HG02623 (cell line): Measurements from ENCODE around the gene FASTK.

Experiments used
- ATAC-seq: cut with Tn5 transposase; IDR thresholded peaks from one replicate; pipeline ENCODE4 v1.9.1; 2021; ENCODE audit warnings: moderate library complexity; ENCODE audit not compliant: unreplicated experiment

Gene FASTK

GRCh38 chr7:151083071-151083823 is 2.6 kb upstream of the FASTK start, which contains the start of gene TMUB1:
TMUB1 (minus strand) TSS chr7:151083493; CDS start chr7:151082563, 930 bp downstream.
- peak; percentile 43 for ATAC-seq

GRCh38 chr7:151082141-151083070 is 1.8 kb upstream of the FASTK start:
- no peak for ATAC-seq

- ATAC-seq: no peak
These were observed 827 bp upstream of the FASTK start for GRCh38 chr7:151081170-151082101.

- peak; percentile 1 for ATAC-seq
These were observed 515 bp downstream of the FASTK start for GRCh38 chr7:151080067-151080521.

GRCh38 chr7:151079199-151079910 is 1.3 kb downstream of the FASTK start:
- ATAC-seq: no peak

GRCh38 chr7:151078233-151079040 is 2.2 kb downstream of the FASTK start:
- no peak for ATAC-seq

GRCh38 chr7:151077705-151078232 is 2.8 kb downstream of the FASTK start:
- ATAC-seq: no peak

- ATAC-seq: no peak
These were observed 3.5 kb downstream of the FASTK start for GRCh38 chr7:151076863-151077704.

- no peak for ATAC-seq
These were observed 4.6 kb downstream of the FASTK start for GRCh38 chr7:151075978-151076426.

- no peak for ATAC-seq
These were observed 5.0 kb downstream of the FASTK start for GRCh38 chr7:151075662-151075971.

GRCh38 chr7:151074817-151075661 is 5.6 kb downstream of the FASTK start:
- no peak for ATAC-seq

GRCh38 chr7:151073990-151074389 is 6.6 kb downstream of the FASTK start:
- ATAC-seq: no peak

- ATAC-seq: no peak
These were observed 9.4 kb downstream of the FASTK start for GRCh38 chr7:151071032-151071866.

- ATAC-seq: no peak
These were observed 10.0 kb downstream of the FASTK start for GRCh38 chr7:151070574-151070960.

GRCh38 chr7:151069841-151070573 is 10.6 kb downstream of the FASTK start:
- ATAC-seq: no peak
